ENCODE results near the gene IFNLR1. TPM values are rescaled to one million over a fixed set of nuclear protein-coding genes. Genes with fewer than 3 reads are reported as not detected.

The IFNLR1 gene
- total RNA-seq, 1 donor, result 0.36 TPM

DNA sequence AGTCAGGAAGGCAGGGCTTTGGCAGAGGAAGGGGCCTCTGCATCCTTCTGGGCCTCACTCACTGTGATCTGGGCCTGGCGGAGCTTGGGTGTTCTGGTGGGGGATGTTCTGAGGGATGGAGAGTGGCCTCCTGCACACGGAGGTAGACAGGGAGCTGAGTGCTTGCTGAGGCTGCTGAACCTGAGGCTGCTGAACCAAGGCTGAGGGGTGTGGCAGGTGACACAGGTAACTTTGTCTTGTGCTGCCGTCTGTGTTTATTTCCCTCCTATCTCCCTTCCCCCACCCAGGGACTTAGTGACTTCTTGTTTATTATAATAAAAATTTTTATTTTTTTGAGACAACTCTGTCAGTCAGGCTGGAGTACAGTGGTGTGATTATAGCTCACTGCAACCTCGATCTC is 37.7 kb upstream of the IFNLR1 start:
- no peak for DNase-seq (ENCODE audit: low read depth)
- TF ChIP-seq, protein P1, sequence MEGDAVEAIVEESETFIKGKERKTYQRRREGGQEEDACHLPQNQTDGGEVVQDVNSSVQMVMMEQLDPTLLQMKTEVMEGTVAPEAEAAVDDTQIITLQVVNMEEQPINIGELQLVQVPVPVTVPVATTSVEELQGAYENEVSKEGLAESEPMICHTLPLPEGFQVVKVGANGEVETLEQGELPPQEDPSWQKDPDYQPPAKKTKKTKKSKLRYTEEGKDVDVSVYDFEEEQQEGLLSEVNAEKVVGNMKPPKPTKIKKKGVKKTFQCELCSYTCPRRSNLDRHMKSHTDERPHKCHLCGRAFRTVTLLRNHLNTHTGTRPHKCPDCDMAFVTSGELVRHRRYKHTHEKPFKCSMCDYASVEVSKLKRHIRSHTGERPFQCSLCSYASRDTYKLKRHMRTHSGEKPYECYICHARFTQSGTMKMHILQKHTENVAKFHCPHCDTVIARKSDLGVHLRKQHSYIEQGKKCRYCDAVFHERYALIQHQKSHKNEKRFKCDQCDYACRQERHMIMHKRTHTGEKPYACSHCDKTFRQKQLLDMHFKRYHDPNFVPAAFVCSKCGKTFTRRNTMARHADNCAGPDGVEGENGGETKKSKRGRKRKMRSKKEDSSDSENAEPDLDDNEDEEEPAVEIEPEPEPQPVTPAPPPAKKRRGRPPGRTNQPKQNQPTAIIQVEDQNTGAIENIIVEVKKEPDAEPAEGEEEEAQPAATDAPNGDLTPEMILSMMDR (IDR thresholded peaks at IDR 0.05; ENCODE audit: insufficient read depth, low read length), result no peak
- no peak overlapping the region for H3K4me3 ChIP-seq (ENCODE audit: low read depth, low read length)

DNA sequence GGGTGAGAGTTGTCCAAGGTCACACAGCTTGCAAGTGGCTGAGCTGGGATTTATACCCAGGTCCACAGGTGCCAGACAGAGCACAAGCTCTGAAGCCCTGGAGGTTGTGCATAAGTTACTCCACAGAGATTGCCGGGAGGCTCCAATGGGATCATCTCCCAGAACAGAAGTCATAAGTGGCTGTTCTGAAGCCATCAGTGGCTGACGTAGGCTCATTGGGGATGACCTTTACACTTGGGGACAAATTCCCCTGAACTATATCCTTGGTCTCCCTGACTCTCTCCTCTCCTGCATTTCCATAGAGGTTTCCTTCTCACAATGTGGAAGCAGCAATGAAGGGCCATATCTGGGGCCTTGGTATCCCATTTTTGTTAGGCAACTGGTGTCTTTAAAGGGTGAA is 37.0 kb upstream of the IFNLR1 start:
- TF ChIP-seq, protein P1 (IDR thresholded peaks at IDR 0.05; ENCODE audit: insufficient read depth, low read length), result no peak
- DNase-seq (ENCODE audit: low read depth), result no peak

DNA sequence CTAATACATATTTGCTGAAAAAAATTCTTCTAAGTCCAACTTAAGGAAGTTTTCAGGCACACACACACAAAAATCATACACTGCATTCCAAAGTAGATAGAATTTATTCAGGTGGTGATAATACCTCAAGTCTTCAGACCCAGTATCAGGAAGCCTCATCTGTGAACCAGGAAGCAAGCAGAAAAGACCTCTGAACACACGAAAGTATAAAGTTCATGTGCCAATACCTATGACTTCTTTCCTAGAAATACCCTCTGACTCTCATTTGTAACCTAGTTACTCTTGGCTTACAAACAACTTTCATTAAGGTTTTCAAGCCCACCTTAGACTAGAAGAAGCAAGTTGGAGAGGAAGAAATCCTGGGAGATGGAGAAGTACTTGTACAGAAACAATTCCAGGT is 35.7 kb upstream of the IFNLR1 start:
- H3K4me3 ChIP-seq (ENCODE audit: low read depth, low read length), result no peak overlapping the region
- TF ChIP-seq, protein P1 (IDR thresholded peaks at IDR 0.05; ENCODE audit: insufficient read depth, low read length), result no peak
- DNase-seq (ENCODE audit: low read depth), result no peak

More for the DNA sequence above, 37.0 kb upstream of the IFNLR1 start:
- H3K4me3 ChIP-seq (ENCODE audit: low read depth, low read length), result no peak overlapping the region

DNA sequence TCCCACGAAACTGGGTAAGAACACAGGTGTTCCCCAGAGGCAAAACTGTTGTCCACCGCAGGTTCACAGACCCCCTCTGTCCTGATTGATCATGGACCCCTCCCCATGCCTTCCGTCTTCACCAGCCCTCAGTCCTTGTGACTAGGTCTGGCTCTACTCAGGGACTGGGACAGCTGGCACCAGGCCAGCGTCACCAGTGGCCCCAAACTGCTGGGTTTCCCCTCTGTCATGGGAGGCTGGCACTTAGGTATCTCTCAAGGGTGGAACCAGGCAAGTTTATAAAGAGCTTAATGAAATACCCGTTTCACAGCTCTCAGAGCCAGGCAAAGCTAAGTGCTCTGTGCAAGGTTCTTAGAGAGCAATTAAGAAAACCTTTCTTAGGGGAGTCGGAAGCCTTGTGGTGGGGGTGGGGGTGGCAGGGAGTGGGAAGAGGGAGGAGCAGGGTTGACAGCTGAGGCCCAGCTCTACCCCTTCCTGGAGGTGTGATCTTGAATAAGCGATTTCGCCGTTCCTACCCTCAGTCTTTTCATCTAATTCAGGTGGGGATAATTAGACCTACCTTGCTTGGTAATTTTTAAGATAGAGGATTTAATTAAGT is 35.0 kb upstream of the IFNLR1 start:
- no peak for DNase-seq (ENCODE audit: low read depth)
- TF ChIP-seq, protein P1 (IDR thresholded peaks at IDR 0.05; ENCODE audit: insufficient read depth, low read length), result no peak
- no peak overlapping the region for H3K4me3 ChIP-seq (ENCODE audit: low read depth, low read length)

DNA sequence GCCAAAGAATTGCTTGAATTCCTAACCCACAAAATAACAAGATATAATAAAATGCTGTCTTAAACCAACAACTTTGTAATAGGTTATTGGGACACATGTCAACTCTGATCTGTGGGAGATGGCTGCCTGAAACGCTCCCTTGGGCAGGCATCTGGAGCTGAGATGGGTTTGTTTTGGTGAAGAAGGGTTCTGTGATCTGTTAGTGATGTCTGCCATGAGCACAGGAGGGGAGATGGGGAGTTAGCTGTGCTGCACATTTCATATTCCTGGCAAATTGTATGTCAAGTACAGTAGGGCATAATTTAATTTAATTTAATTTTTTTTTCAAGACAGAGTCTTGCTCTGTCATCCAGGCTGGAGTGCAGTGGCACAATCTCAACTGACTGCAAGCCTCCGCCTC is 34.2 kb upstream of the IFNLR1 start:
- TF ChIP-seq, protein P1 (IDR thresholded peaks at IDR 0.05; ENCODE audit: insufficient read depth, low read length), result no peak
- no peak overlapping the region for H3K4me3 ChIP-seq (ENCODE audit: low read depth, low read length)

DNA sequence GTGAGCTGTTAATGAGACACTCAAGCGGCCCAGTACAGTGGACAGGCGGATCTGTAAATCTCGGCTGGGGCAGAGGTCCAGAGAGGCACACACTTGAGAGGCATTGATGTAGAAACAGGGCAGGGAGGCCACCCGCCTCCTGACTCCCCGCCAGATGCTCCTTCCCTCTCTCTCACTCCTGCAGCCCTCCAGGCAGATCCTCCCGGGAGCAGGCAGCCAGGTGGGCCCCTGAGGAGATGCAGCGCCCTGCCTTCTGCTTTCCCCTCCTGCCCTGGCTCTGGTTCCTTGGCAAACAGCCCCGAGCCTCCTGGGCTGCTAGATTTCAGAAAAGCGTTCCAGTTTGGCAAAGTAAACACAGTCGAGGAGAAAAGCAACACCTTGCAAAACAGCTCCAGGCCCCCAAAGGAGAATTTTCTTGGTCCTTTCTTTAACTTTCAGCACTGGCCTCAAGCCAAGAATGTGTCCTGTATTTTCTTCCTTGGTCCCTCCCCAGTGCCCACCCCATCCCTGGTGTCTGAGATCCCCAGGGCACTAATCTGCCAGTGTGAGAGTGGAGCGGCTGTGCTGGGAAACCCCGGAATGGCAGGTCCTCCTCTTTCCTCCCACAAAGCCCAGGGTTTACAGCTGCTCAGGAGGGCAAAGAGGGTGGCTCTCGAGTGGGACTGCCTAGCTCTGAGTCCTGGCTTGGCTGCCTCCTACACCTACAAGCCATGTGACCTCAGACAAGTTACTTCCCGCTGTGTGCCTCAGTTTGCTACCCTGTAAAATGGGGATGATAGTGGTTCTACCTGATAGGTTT is 29.4 kb upstream of the IFNLR1 start:
- no peak for DNase-seq (ENCODE audit: low read depth)
- TF ChIP-seq, protein P1 (IDR thresholded peaks at IDR 0.05; ENCODE audit: insufficient read depth, low read length), result no peak
- no peak overlapping the region for H3K4me3 ChIP-seq (ENCODE audit: low read depth, low read length)

More for the DNA sequence above, 34.2 kb upstream of the IFNLR1 start:
- no peak for DNase-seq (ENCODE audit: low read depth)
